PC-9 (cell line): ENCODE measurements around the gene SNX13.

Source experiments
- CTCF ChIP-seq: fragments of 200-600 bp; sonication (generic); conservative IDR thresholded peaks from 2 replicates; pipeline ENCODE4 v1.6.1; 2017; ENCODE audit warnings: mixed run types, antibody characterized with exemption, mild to moderate bottlenecking, moderate library complexity
- EZH2 ChIP-seq: fragments of 200-600 bp; sonication (generic); IDR thresholded peaks from 2 replicates; pipeline ENCODE4 v1.8.0; 2017; ENCODE audit warnings: antibody characterized with exemption, low read depth

GRCh38 chr7:17984288-17984687, 44.0 kb upstream of the SNX13 start:
- TF ChIP-seq CTCF (no peak), EZH2 (no peak)
